Endothelial cell (in vitro differentiated cells): ENCODE results near the gene SORCS1. TPM values are rescaled to one million over a fixed set of nuclear protein-coding genes. Genes with fewer than 3 reads are reported as not detected.

Experiments
- DNase-seq: peaks from one replicate; pipeline ENCODE4 v3.0.0; 2021; ENCODE audit warnings: low spot score
- H3K27ac Mint-ChIP-seq: one replicate; pipeline ENCODE4 v1.8.0; 2021; ENCODE audit warnings: mixed read lengths, inconsistent platforms; ENCODE audit not compliant: unreplicated experiment
- H3K27me3 Mint-ChIP-seq: one replicate; pipeline ENCODE4 v1.8.0; 2021; ENCODE audit warnings: mild to moderate bottlenecking, moderate library complexity, mixed read lengths, inconsistent platforms; ENCODE audit not compliant: unreplicated experiment
- H3K36me3 Mint-ChIP-seq: one replicate; pipeline ENCODE4 v1.8.0; 2021; ENCODE audit warnings: mild to moderate bottlenecking, low read depth, mixed read lengths, inconsistent platforms; ENCODE audit not compliant: unreplicated experiment
- H3K4me1 Mint-ChIP-seq: one replicate; pipeline ENCODE4 v1.8.0; 2021; ENCODE audit warnings: mild to moderate bottlenecking, mixed read lengths, inconsistent platforms; ENCODE audit not compliant: unreplicated experiment
- H3K4me3 Mint-ChIP-seq: one replicate; pipeline ENCODE4 v1.8.0; 2021; ENCODE audit warnings: mild to moderate bottlenecking, mixed read lengths, inconsistent platforms; ENCODE audit not compliant: unreplicated experiment
- H3K9me3 Mint-ChIP-seq: one replicate; pipeline ENCODE4 v1.8.0; 2021; ENCODE audit warnings: mixed read lengths, inconsistent platforms; ENCODE audit not compliant: unreplicated experiment
- total RNA-seq: library from RNA; stranded (reverse); fragmentation: NEBNext Ultra II Directional; extraction: Animal tissue kit (Norgen Biotek cat#: 25700); gene quantifications from one replicate; pipeline ENCODE4 v1.2.1, GENCODE V29; 2021; ENCODE audit not compliant: unreplicated experiment
- TF ChIP-seq, protein P1 (sequence below): fragments of 200-600 bp; sonication (generic); IDR thresholded peaks from one replicate; pipeline ENCODE4 v1.5.0; 2021; ENCODE audit warnings: antibody characterized with exemption; ENCODE audit not compliant: unreplicated experiment

SORCS1 gene
- total RNA-seq, 1 donor from 2014 or later: 0.56 TPM

DNA sequence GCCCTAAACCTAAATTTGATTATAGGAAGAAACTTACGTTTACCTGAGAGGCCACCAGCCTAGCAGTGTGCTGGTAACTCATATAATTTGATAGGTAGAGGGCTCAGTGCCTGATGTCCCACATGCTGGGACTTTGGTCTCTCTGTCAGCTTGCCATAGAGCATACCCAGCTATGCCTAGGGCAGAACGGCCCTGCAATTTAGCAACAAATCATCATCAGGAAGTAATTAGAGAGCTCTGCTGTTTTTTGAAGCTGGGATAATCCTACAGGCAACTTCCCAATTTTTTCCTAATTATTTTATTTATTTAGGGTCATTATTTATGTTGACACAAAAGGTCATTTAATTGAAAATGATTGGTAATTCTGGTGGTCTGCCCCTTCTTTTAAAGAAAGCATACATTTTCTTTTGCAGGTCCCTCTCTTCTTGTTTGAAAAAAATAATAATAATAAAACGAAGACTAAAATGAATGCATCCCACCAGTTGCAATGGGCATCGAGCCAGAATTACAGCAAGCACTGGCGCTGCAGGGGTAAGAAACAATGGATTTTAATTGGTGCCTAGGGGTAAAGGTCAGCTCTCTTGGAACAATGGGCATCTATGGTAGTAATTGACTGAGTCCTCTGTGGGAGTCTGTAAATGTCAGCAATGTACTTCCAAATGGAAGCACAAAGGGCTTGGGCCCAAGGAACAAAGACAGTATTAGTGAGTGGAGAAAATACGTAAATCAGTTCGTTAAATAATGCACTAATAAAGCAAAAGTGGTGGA is 348.0 kb downstream of the SORCS1 start:
- no peaks in the 10 kb centered on the region for H3K9me3 Mint-ChIP-seq

GRCh38 chr10:106815427-106816043 is 349.0 kb downstream of the SORCS1 start:
- H3K9me3 Mint-ChIP-seq: no peaks in the 10 kb centered on the region
- DNase-seq: no peak
- TF ChIP-seq, protein P1, sequence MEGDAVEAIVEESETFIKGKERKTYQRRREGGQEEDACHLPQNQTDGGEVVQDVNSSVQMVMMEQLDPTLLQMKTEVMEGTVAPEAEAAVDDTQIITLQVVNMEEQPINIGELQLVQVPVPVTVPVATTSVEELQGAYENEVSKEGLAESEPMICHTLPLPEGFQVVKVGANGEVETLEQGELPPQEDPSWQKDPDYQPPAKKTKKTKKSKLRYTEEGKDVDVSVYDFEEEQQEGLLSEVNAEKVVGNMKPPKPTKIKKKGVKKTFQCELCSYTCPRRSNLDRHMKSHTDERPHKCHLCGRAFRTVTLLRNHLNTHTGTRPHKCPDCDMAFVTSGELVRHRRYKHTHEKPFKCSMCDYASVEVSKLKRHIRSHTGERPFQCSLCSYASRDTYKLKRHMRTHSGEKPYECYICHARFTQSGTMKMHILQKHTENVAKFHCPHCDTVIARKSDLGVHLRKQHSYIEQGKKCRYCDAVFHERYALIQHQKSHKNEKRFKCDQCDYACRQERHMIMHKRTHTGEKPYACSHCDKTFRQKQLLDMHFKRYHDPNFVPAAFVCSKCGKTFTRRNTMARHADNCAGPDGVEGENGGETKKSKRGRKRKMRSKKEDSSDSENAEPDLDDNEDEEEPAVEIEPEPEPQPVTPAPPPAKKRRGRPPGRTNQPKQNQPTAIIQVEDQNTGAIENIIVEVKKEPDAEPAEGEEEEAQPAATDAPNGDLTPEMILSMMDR: no peak
- no peaks in the 10 kb centered on the region for H3K27me3 Mint-ChIP-seq
- H3K27ac Mint-ChIP-seq: no peak overlapping the region
- H3K4me1 Mint-ChIP-seq: peaks cover 3% of the 10 kb centered on the region
- H3K36me3 Mint-ChIP-seq: no peaks in the 10 kb centered on the region
- H3K4me3 Mint-ChIP-seq: no peak overlapping the region

More for the DNA sequence above, 348.0 kb downstream of the SORCS1 start:
- Mint-ChIP-seq H3K27ac (no peak overlapping the region), H3K36me3 (no peaks in the 10 kb centered on the region), H3K4me3 (no peak overlapping the region), H3K27me3 (no peaks in the 10 kb centered on the region), H3K4me1 (peaks cover 3% of the 10 kb centered on the region)
- DNase-seq: no peak
- TF ChIP-seq, protein P1: no peak

GRCh38 chr10:106804992-106805582 is 359.4 kb downstream of the SORCS1 start:
- Mint-ChIP-seq H3K4me3 (no peak overlapping the region), H3K27me3 (no peaks in the 10 kb centered on the region), H3K4me1 (peaks cover 12% of the 10 kb centered on the region), H3K9me3 (no peaks in the 10 kb centered on the region), H3K36me3 (no peaks in the 10 kb centered on the region), H3K27ac (no peak overlapping the region)
- TF ChIP-seq, protein P1: no peak
- DNase-seq: no peak

DNA sequence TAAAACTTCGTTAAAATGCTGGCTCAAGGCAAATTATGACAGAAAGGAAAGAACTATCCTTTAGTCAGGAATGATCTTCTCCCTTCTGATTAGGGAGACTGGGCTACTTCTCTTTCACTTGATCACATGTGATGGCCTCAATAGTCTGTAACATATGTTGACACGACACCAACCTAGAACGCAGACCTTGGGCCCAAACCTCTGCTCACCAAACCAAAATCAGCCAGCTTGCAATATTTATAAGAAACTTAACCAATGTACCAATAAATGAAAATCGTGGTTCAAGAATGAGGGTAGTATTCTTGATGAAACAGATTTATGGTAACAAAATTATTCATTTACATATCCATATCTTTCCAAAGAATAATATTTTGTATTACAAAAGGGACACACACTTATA is 361.6 kb downstream of the SORCS1 start:
- TF ChIP-seq, protein P1: no peak
- H3K27ac Mint-ChIP-seq: no peak overlapping the region
- no peak for DNase-seq
- peaks cover 2% of the 10 kb centered on the region for H3K27me3 Mint-ChIP-seq
- no peaks in the 10 kb centered on the region for H3K36me3 Mint-ChIP-seq
- peaks cover 14% of the 10 kb centered on the region for H3K4me1 Mint-ChIP-seq
- H3K9me3 Mint-ChIP-seq: no peaks in the 10 kb centered on the region
- H3K4me3 Mint-ChIP-seq: no peak overlapping the region

DNA sequence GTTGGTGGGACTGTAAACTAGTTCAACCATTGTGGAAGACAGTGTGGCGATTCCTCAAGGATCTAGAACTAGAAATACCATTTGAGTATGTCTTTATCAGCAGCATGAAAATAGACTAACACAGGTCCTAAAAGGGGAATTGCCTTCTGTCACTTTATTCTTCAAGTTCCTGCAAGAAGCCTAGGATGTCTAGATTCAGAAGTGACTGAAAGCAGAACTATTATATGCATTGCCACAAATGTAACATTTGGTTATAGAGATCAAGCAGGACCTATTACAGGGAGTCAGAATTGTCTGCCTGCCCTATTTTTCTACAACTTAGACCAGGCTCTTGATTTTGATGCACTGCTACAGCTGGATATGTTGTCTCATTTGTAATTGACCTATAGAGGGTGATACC is 364.7 kb downstream of the SORCS1 start:
- no peaks in the 10 kb centered on the region for H3K36me3 Mint-ChIP-seq
- H3K27me3 Mint-ChIP-seq: peaks cover 2% of the 10 kb centered on the region
- no peaks in the 10 kb centered on the region for H3K9me3 Mint-ChIP-seq
- DNase-seq: no peak
- H3K4me3 Mint-ChIP-seq: no peak overlapping the region
- TF ChIP-seq, protein P1: no peak
- peaks cover 2% of the 10 kb centered on the region for H3K4me1 Mint-ChIP-seq
- H3K27ac Mint-ChIP-seq: no peak overlapping the region
